GM15510 (cell line): ENCODE results near the gene GALP.

Experiments used
- POLR2A ChIP-seq: IDR thresholded peaks from 3 replicates; pipeline ENCODE4 v1.6.1; 2011; ENCODE audit warnings: borderline replicate concordance; ENCODE audit not compliant: insufficient read length; ENCODE audit errors: extremely low read depth

The GALP gene

GRCh38 chr19:56199687-56200086, 23.9 kb downstream of the GALP start:
- no peak for TF ChIP-seq POLR2A

DNA sequence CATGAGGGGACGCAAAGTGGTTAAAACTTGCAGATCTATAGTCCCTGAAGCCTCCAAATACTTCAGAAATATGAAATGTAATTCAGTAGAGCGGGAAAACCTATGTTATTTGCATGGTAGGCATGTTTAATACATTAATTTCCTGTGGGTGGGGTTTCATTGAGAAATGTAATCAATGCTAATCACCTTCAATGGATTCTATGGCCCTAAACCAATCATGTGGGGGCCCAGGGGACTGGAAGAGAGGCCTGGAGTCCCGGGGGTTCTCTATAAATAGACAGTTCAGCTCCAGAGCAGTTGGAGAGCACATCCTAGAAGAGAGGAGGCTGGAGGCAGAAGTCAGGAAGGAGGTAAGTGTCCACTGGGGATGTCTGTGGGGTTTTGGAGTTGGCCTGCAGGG, 26.2 kb downstream of the GALP start, which contains the start of gene ZSCAN5C:
ZSCAN5C (plus strand) TSS at position 301 of the 400 bp plus-strand sequence. CDS start 3,641 bp downstream, outside the sequence.
- no peak for TF ChIP-seq POLR2A

DNA sequence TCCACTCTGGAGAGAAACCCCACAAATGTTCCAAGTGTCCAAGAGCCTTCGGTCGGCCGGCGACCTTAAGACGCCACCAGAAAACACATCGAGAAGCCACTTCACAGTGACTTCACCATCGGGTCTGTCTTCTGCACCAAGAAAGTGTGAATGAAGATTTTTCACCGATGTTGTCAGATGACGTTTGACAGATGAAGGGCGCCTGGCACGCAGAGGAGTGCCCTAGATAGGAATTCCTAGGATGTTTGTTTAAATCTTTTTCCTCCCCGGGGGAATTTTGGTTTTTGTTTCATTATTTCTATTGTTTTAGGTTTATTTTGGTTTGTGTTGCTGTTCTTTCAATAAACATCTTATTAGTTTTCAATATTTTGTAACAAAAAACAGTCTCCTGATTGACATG, 33.3 kb downstream of the GALP start:
- TF ChIP-seq POLR2A: no peak

DNA sequence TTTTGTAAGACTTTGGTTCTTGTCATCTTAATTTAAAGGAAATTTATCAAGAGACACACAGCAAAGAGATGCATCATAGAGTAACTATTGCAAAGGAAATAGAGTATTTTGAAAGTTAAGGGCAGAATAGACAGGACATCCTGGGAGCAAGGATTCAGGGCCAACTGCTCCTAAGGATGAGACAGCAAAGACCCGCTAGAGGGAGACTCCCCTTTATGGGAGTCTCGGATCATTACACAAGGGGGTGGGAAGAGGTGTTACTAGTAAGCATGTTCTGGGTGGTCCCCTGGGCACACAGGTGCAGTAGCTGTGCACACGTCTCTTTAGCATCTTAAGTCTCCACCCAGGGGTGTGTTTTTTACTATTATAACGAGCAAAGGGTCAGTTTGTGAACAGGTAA, 35.9 kb downstream of the GALP start:
- TF ChIP-seq POLR2A: no peak

- TF ChIP-seq POLR2A: no peak
Measured at GRCh38 chr19:56217039-56217949, 41.5 kb downstream of the GALP start.

DNA sequence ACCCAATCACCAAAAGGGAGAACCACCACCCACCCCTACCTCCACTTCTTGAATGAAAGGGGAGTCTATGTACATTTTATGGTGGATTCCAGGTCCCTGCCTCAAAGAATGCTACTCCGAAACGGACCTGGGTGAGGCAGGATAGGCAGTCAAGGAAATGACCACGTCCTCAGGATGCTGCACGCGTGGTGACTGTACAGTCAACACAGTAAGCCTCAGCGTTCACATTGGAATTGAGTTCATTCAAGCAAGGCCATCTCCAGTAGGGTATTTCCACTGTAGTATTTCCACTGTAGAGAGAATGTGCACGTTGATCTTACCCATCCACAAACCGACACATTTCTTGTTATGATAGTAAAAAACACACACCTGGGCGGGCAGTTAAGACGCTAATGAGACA, 43.2 kb downstream of the GALP start:
- TF ChIP-seq POLR2A: no peak

DNA sequence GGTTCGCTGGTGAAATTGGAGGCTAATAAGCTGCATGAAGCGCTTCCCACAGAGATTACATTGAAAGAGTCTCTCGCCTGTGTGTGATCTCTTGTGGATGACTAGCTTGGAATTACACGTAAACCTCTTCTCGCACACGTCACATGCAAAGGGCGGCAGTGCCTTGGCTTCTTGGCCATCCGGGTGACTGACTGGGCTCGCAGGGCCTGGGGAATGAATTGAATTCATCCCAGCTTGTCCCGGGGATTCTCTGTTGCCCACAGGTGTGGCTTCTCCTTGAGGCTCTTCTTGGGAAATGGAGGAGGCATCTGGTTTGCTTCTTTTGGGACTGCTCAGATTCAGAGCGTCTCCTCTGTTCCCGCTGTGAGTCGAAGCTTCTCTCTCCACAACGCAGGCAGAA, 46.0 kb downstream of the GALP start:
- no peak for TF ChIP-seq POLR2A

DNA sequence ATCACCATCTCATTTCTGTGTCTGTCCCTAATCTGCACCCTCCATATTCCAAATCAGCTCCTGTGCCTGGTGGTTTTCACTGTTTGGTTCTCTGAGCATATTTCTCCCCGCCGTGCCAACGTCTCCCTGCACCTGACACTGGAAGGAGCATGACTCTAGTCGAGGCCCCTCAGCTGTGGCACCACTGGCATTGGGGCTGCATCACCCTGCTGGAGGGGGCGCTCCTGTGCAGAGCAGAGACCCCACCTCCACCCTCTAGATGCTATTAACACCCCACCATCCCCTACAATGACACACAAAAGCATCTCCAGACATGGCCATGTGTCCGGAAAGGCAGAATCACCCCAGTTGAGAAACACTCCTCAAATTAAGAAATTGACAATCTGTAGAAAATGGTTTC, 47.1 kb downstream of the GALP start:
- TF ChIP-seq POLR2A: no peak

GRCh38 chr19:56223481-56223880, 47.7 kb downstream of the GALP start:
- TF ChIP-seq POLR2A: no peak
